GM18951 (cell line): ENCODE measurements around the gene RAB28.

Source experiments
- POLR2A ChIP-seq: IDR thresholded peaks from 4 replicates; pipeline ENCODE4 v1.6.1; 2011; ENCODE audit warnings: mild to moderate bottlenecking; ENCODE audit not compliant: insufficient read length, insufficient read depth; ENCODE audit errors: extremely low read depth
- in situ Hi-C: fragments of 300-500 bp; cut with MboI; formaldehyde crosslinking; loops from one replicate; pipeline ENCODE4 v1.12.0; 2022; ENCODE audit warnings: low sequenced_read_pairs, mixed read lengths, inconsistent platforms; ENCODE audit not compliant: unreplicated experiment

Gene RAB28

GRCh38 chr4:13367691-13368090 is 116.4 kb downstream of the RAB28 start:
- in situ Hi-C loops: no loop called here
- no peak for TF ChIP-seq POLR2A

- in situ Hi-C loops: no loop called here
- TF ChIP-seq POLR2A: no peak
Measured at GRCh38 chr4:13367244-13367643, 116.9 kb downstream of the RAB28 start.

- in situ Hi-C loops: no loop called here
- no peak for TF ChIP-seq POLR2A
Measured at GRCh38 chr4:13365195-13365594, 118.9 kb downstream of the RAB28 start.

- in situ Hi-C loops: no loop called here
- no peak for TF ChIP-seq POLR2A
Measured at GRCh38 chr4:13364653-13365052, 119.5 kb downstream of the RAB28 start.

GRCh38 chr4:13364172-13364571 is 120.0 kb downstream of the RAB28 start:
- in situ Hi-C loops: no loop called here
- no peak for TF ChIP-seq POLR2A

GRCh38 chr4:13359809-13360208 is 124.3 kb downstream of the RAB28 start:
- TF ChIP-seq POLR2A: no peak
- in situ Hi-C loops: no loop called here

- TF ChIP-seq POLR2A: no peak
- in situ Hi-C loops: no loop called here
Measured at GRCh38 chr4:13355111-13355880, 128.8 kb downstream of the RAB28 start.

GRCh38 chr4:13349096-13349495 is 135.0 kb downstream of the RAB28 start:
- in situ Hi-C loops: no loop called here
- TF ChIP-seq POLR2A: no peak

- in situ Hi-C loops: no loop called here
- no peak for TF ChIP-seq POLR2A
Measured at GRCh38 chr4:13348216-13348615, 135.9 kb downstream of the RAB28 start.

GRCh38 chr4:13347517-13348125 is 136.5 kb downstream of the RAB28 start:
- no peak for TF ChIP-seq POLR2A
- in situ Hi-C loops: no loop called here

- no peak for TF ChIP-seq POLR2A
- in situ Hi-C loops: no loop called here
Measured at GRCh38 chr4:13344216-13344615, 139.9 kb downstream of the RAB28 start.

- no peak for TF ChIP-seq POLR2A
- in situ Hi-C loops: no loop called here
Measured at GRCh38 chr4:13340672-13341071, 143.5 kb downstream of the RAB28 start.

GRCh38 chr4:13331827-13332226 is 152.3 kb downstream of the RAB28 start:
- in situ Hi-C loops: no loop called here
- no peak for TF ChIP-seq POLR2A

GRCh38 chr4:13329963-13330362 is 154.2 kb downstream of the RAB28 start:
- in situ Hi-C loops: no loop called here
- TF ChIP-seq POLR2A: no peak
